HepG2 (cell line): ENCODE data around the gene PIGN. TPM values are rescaled to one million over a fixed set of nuclear protein-coding genes. Genes with fewer than 3 reads are reported as not detected.

Source experiments
- ATAC-seq: fragments of 200-7000 bp; cut with Tn5 transposase; 3 replicates; pipeline ENCODE4 v1.9.1; 2020; ENCODE audit warnings: mild to moderate bottlenecking, moderate library complexity
- BruUV-seq: library from RNA; stranded (reverse); fragments of 400-500 nt; replicated peaks from 2 replicates; lab custom pipeline; 2021; lab: Mats Ljungman, UMichigan
- CTCF ChIA-PET: fragments of 300-600 bp; formaldehyde crosslinking; extraction: SDS; loops from one replicate; lab custom pipeline; 2021; ENCODE audit warnings: low total read pairs, inconsistent platforms, low intra/inter-chr PET ratio; lab: Yijun Ruan, JAX
- POLR2A ChIA-PET: fragments of 350-600 bp; sonication (Branson Sonifier 250); formaldehyde crosslinking; loops from one replicate; lab custom pipeline; 2020; ENCODE audit warnings: antibody characterized with exemption, inconsistent platforms; lab: Yijun Ruan, JAX
- DNase-seq: peaks from one replicate; pipeline ENCODE4 v3.0.0-alpha.2; 2015; ENCODE audit warnings: low spot score
- FAIRE-seq: peaks from 3 replicates; lab custom pipeline; 2011; peaks lifted over from hg19 to GRCh38; lab: Jason Lieb, UNC
- H2AFZ ChIP-seq: one replicate; pipeline ENCODE4 v1.6.1; 2011; ENCODE audit warnings: low read length, inconsistent platforms
- H3K27ac ChIP-seq: fragments of 300-600 bp; 3 replicates; pipeline ENCODE4 v1.8.0; 2011; ENCODE audit warnings: mixed run types, mild to moderate bottlenecking, mixed read lengths, low read length, inconsistent platforms; ENCODE audit not compliant: insufficient read depth; ENCODE audit errors: extremely low read length
- H3K27me3 ChIP-seq, 2 experiments: fragments of 200-600 bp in 1 of 2; 2 replicates in 1 of 2; 3 replicates in 1 of 2; pipeline versions ENCODE4 v1.6.0 to v1.8.0; 2011; ENCODE audit warnings: low read length in 2 of 2, mild to moderate bottlenecking in 2 of 2, moderate library complexity in 2 of 2, inconsistent platforms in 1 of 2; ENCODE audit not compliant: insufficient read depth in 2 of 2, control insufficient read depth in 1 of 2
- H3K36me3 ChIP-seq, 2 experiments: fragments of 200-600 bp in 1 of 2; replicated peaks in 1 of 2; 2 replicates in 1 of 2; 3 replicates in 1 of 2; pipeline versions ENCODE4 v1.5.1 to v1.8.0; 2011; ENCODE audit warnings: low read length in 2 of 2, inconsistent platforms in 1 of 2; ENCODE audit not compliant: insufficient read depth in 2 of 2, control insufficient read depth in 1 of 2
- H3K4me1 ChIP-seq: 2 replicates; pipeline ENCODE4 v1.5.1; 2012; ENCODE audit warnings: low read length, inconsistent platforms; ENCODE audit not compliant: insufficient read depth
- H3K4me2 ChIP-seq: 2 replicates; pipeline ENCODE4 v1.6.0; 2011; ENCODE audit warnings: low read depth, low read length, inconsistent platforms
- H3K4me3 ChIP-seq, 3 experiments: fragments of 200-600 bp in 1 of 3; sonication (generic), shearing (Covaris generic) in 1 of 3; replicated peaks in 1 of 3; 2 replicates each; pipeline ENCODE4 v1.5.1; 2011 to 2016; ENCODE audit warnings: low read length in 3 of 3, inconsistent platforms in 2 of 3, low read depth in 2 of 3, mild to moderate bottlenecking in 2 of 3, control low read depth in 1 of 3, mixed read lengths in 1 of 3; ENCODE audit not compliant: insufficient read depth in 1 of 3
- H3K79me2 ChIP-seq: one replicate; pipeline ENCODE4 v1.6.1; 2011; ENCODE audit warnings: low read length, inconsistent platforms; ENCODE audit not compliant: insufficient read depth
- H3K9ac ChIP-seq: 2 replicates; pipeline ENCODE4 v1.6.0; 2011; ENCODE audit warnings: mild to moderate bottlenecking, low read depth, low read length, inconsistent platforms; ENCODE audit not compliant: insufficient read depth
- H3K9me3 ChIP-seq: 2 replicates; pipeline ENCODE4 v1.5.1; 2012; ENCODE audit warnings: mild to moderate bottlenecking, low read length
- H4K20me1 ChIP-seq: 2 replicates; pipeline ENCODE4 v1.6.0; 2011; ENCODE audit warnings: inconsistent platforms, mild to moderate bottlenecking, low read length, moderate library complexity; ENCODE audit not compliant: insufficient read depth
- IKZF1 ChIP-seq: fragments of 450-650 bp; IDR thresholded peaks from 2 replicates; pipeline ENCODE4 v1.7.1; 2016
- MBNL3 ChIP-seq: fragments of 250-450 bp; sonication (Bioruptor Pico); conservative IDR thresholded peaks from 2 replicates; pipeline ENCODE4 v1.8.0; 2022; ENCODE audit warnings: mild to moderate bottlenecking, inconsistent platforms
- NFE2L1 ChIP-seq: sonication (generic); formaldehyde crosslinking; IDR thresholded peaks from 2 replicates; pipeline ENCODE4 v1.4.0; 2020; ENCODE audit warnings: missing genetic modification reagents, mild to moderate bottlenecking, borderline replicate concordance
- ZBTB7B ChIP-seq: sonication (generic); formaldehyde crosslinking; IDR thresholded peaks from 2 replicates; pipeline ENCODE4 v1.4.0; 2020; ENCODE audit warnings: missing genetic modification reagents
- ZNF776 ChIP-seq: sonication (generic); formaldehyde crosslinking; IDR thresholded peaks from 2 replicates; pipeline ENCODE4 v1.4.0; 2020; ENCODE audit warnings: mild to moderate bottlenecking, missing genetic modification reagents
- WGBS: methylation state at CpG from one replicate; pipeline ENCODE4 v1.1.6; 2017; ENCODE audit warnings: low lambda C conversion rate; 5-methylcytosine and 5-hydroxymethylcytosine counted together
- in situ Hi-C: cut with HindIII; loops from 2 replicates; pipeline ENCODE4 v1.10.0; 2017; ENCODE audit warnings: low pct_unique_long_range_greater_than_20kb; ENCODE audit not compliant: extremely low pct_ligation_motif_present
- intact Hi-C: fragments of 100-400 bp; cut with micrococcal nuclease; formaldehyde crosslinking; loops from one replicate; pipeline ENCODE4 v1.10.0; 2022; ENCODE audit not compliant: unreplicated experiment
- polyA plus RNA-seq, 8 experiments: library from polyadenylated mRNA; depleted of rRNA in 3 of 8; stranded (reverse) in 7 of 8; unstranded in 1 of 8; fragments of >200 nt; fragmentation: Illumina TruSeq in 4 of 8; extraction: Trizol in 4 of 8; gene quantifications; 2 replicates each; pipeline versions ENCODE4 v1.2.1 to v1.2.3, GENCODE V29; 2011 to 2016; ENCODE audit warnings: low read depth in 4 of 8, missing spikeins in 1 of 8, mixed read lengths in 1 of 8; ENCODE audit not compliant: insufficient read depth in 1 of 8
- total RNA-seq, 5 experiments: library from RNA; depleted of rRNA; stranded (reverse); fragments of >200 nt; fragmentation: Illumina TruSeq; extraction: Trizol; gene quantifications; 2 replicates each; pipeline ENCODE4 v1.2.3, GENCODE V29; 2016; ENCODE audit warnings: low read depth in 1 of 5
- TF ChIP-seq, protein P1 (sequence below), 2 experiments: IDR thresholded peaks; 2 replicates each; pipeline ENCODE4 v1.6.1; 2011 to 2012; ENCODE audit warnings: low read length in 2 of 2, borderline replicate concordance in 1 of 2, low read depth in 1 of 2, mild to moderate bottlenecking in 1 of 2, moderate library complexity in 1 of 2
- TF ChIP-seq, protein P2 (sequence below): sonication (generic); formaldehyde crosslinking; IDR thresholded peaks from 2 replicates; pipeline ENCODE4 v1.8.0; 2022; ENCODE audit warnings: mild to moderate bottlenecking, missing genetic modification reagents, moderate library complexity

The PIGN gene
- total and polyA plus RNA-seq, 2 of the 13 experiments (the other 11 are each of a cell fraction or from before 2014, with no cell fraction given) = 15.5 to 33.6 TPM

DNA sequence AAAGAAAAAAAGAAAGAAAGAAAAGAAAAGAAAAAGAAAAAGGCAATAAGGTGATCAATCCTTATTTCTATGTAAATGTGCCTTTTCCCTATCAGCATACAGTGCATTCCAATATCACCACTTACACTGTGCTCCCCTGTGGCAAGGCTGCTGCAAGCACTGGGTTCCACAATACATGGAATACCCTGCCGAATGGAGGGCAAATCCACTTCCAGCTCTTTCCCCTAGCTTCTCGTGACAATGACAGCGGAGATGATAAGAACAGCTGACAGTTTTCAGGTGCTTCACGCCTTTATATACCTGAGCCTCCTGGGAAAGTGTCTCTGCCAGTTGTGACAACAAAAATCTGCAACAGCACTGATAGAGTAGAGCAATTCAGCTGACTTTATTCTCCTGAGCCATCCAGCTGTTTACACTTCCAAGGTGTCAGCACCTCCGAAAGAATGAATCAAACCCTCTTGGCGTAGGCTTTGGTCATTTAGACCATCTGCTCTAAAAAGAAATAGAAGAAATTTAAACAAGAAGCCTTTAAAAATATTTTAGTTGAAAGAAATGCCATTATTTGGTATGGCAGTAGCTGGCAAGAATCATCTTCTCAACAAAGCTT, 158.8 kb downstream of the PIGN start:
- no peak for FAIRE-seq

More for the DNA sequence above, 158.8 kb downstream of the PIGN start:
- Histone ChIP-seq H3K36me3 (no peaks in the 10 kb centered on the region), H3K27me3 (peaks cover 2 to 7% of the 10 kb centered on the region in 2 experiments; a peak in 4 of 5 replicates), H3K4me3 (no peak overlapping the region), H2AFZ (no peak overlapping the region), H3K4me1 (no peaks in the 10 kb centered on the region), H3K79me2 (no peaks in the 10 kb centered on the region), H4K20me1 (no peaks in the 10 kb centered on the region), H3K4me2 (no peak overlapping the region), H3K9ac (no peak overlapping the region), H3K9me3 (no peaks in the 10 kb centered on the region), H3K27ac (no peak overlapping the region)
- TF ChIP-seq ZNF776 (CRISPR knock-in tag) (no peak), MBNL3 (CRISPR knock-in tag) (no peak), IKZF1 (no peak), NFE2L1 (CRISPR knock-in tag) (no peak), ZBTB7B (CRISPR knock-in tag) (no peak)
- TF ChIP-seq, protein P1, sequence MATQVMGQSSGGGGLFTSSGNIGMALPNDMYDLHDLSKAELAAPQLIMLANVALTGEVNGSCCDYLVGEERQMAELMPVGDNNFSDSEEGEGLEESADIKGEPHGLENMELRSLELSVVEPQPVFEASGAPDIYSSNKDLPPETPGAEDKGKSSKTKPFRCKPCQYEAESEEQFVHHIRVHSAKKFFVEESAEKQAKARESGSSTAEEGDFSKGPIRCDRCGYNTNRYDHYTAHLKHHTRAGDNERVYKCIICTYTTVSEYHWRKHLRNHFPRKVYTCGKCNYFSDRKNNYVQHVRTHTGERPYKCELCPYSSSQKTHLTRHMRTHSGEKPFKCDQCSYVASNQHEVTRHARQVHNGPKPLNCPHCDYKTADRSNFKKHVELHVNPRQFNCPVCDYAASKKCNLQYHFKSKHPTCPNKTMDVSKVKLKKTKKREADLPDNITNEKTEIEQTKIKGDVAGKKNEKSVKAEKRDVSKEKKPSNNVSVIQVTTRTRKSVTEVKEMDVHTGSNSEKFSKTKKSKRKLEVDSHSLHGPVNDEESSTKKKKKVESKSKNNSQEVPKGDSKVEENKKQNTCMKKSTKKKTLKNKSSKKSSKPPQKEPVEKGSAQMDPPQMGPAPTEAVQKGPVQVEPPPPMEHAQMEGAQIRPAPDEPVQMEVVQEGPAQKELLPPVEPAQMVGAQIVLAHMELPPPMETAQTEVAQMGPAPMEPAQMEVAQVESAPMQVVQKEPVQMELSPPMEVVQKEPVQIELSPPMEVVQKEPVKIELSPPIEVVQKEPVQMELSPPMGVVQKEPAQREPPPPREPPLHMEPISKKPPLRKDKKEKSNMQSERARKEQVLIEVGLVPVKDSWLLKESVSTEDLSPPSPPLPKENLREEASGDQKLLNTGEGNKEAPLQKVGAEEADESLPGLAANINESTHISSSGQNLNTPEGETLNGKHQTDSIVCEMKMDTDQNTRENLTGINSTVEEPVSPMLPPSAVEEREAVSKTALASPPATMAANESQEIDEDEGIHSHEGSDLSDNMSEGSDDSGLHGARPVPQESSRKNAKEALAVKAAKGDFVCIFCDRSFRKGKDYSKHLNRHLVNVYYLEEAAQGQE (IDR thresholded peaks at IDR 0.05; ENCODE audit: borderline replicate concordance in 1 of 2, low read depth in 1 of 2, low read length in 2 of 2) = no peak
- TF ChIP-seq, protein P2, sequence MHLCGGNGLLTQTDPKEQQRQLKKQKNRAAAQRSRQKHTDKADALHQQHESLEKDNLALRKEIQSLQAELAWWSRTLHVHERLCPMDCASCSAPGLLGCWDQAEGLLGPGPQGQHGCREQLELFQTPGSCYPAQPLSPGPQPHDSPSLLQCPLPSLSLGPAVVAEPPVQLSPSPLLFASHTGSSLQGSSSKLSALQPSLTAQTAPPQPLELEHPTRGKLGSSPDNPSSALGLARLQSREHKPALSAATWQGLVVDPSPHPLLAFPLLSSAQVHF (CRISPR knock-in tag) = no peak
- DNase-seq = no peak
- intact Hi-C loops (no loop called here), in situ Hi-C loops (no loop called here)
- no peak for ATAC-seq
- no TSS peak for BruUV-seq
- POLR2A ChIA-PET = no interaction called here
- 17% methylated on average over 6 of the region's 6 CpGs for WGBS
- CTCF ChIA-PET = no interaction called here
